GM23338 (cell line): Measurements from ENCODE around the gene TMEM163. TPM values are rescaled to one million over a fixed set of nuclear protein-coding genes. Genes with fewer than 3 reads are reported as not detected.

Source experiments
- ATAC-seq: fragments of 200-7000 bp; cut with Tn5 transposase; 3 replicates; pipeline ENCODE4 v1.9.1; 2020
- DNase-seq: peaks from one replicate; pipeline ENCODE4 v3.0.0-alpha.2; 2015; ENCODE audit warnings: low spot score
- H2AFZ ChIP-seq: fragments of 200-600 bp; sonication (generic); 2 replicates; pipeline ENCODE4 v1.8.0; 2016; ENCODE audit warnings: antibody characterized with exemption, mild to moderate bottlenecking, moderate library complexity
- H3F3A ChIP-seq: fragments of 200-600 bp; sonication (generic); replicated peaks from 2 replicates; pipeline ENCODE4 v1.8.0; 2017; ENCODE audit warnings: antibody characterized with exemption, mixed run types, low read depth
- H3K27ac ChIP-seq: fragments of 200-600 bp; sonication (generic); 2 replicates; pipeline ENCODE4 v1.6.1; 2016; ENCODE audit warnings: low read depth
- H3K27me3 ChIP-seq: fragments of 200-600 bp; sonication (generic); 2 replicates; pipeline ENCODE4 v1.8.0; 2016; ENCODE audit warnings: mild to moderate bottlenecking, mixed run types, moderate library complexity; ENCODE audit not compliant: insufficient read depth
- H3K36me3 ChIP-seq: fragments of 200-600 bp; sonication (generic); 2 replicates; pipeline ENCODE4 v1.8.0; 2016; ENCODE audit warnings: mild to moderate bottlenecking; ENCODE audit not compliant: insufficient read depth
- H3K4me1 ChIP-seq: fragments of 200-600 bp; sonication (generic); 2 replicates; pipeline ENCODE4 v1.8.0; 2016; ENCODE audit warnings: mild to moderate bottlenecking, moderate library complexity; ENCODE audit not compliant: insufficient read depth
- H3K4me2 ChIP-seq: fragments of 200-600 bp; sonication (generic); 2 replicates; pipeline ENCODE4 v1.7.1; 2017; ENCODE audit warnings: mixed run types
- H3K4me3 ChIP-seq: fragments of 200-600 bp; sonication (generic); 2 replicates; pipeline ENCODE4 v1.6.1; 2016; ENCODE audit warnings: mixed run types
- H3K79me2 ChIP-seq: fragments of 200-600 bp; sonication (generic); replicated peaks from 2 replicates; pipeline ENCODE4 v1.8.0; 2017; ENCODE audit warnings: mild to moderate bottlenecking; ENCODE audit not compliant: insufficient read depth
- H3K9me2 ChIP-seq: fragments of 200-600 bp; sonication (generic); 2 replicates; pipeline ENCODE4 v1.8.0; 2017; ENCODE audit not compliant: insufficient read depth
- H4K20me1 ChIP-seq: fragments of 200-600 bp; sonication (generic); replicated peaks from 2 replicates; pipeline ENCODE4 v1.8.0; 2017; ENCODE audit warnings: mild to moderate bottlenecking; ENCODE audit not compliant: insufficient read depth
- H3K27ac Mint-ChIP-seq: 2 replicates; pipeline ENCODE4 v1.8.0; 2020; ENCODE audit warnings: inconsistent platforms, mild to moderate bottlenecking, moderate library complexity, mixed read lengths
- H3K27me3 Mint-ChIP-seq: 3 replicates; pipeline ENCODE4 v1.8.0; 2022; ENCODE audit warnings: low read depth, mild to moderate bottlenecking, moderate library complexity, mixed read lengths, inconsistent platforms; ENCODE audit not compliant: insufficient read depth, poor library complexity
- H3K36me3 Mint-ChIP-seq: 3 replicates; pipeline ENCODE4 v1.8.0; 2021; ENCODE audit warnings: low read depth, mild to moderate bottlenecking, inconsistent platforms, moderate library complexity, mixed read lengths
- H3K4me1 Mint-ChIP-seq: 3 replicates; pipeline ENCODE4 v1.8.0; 2020; ENCODE audit warnings: mild to moderate bottlenecking, inconsistent platforms, mixed read lengths
- H3K4me3 Mint-ChIP-seq: 3 replicates; pipeline ENCODE4 v1.8.0; 2021; ENCODE audit warnings: moderate library complexity, mild to moderate bottlenecking, inconsistent platforms, mixed read lengths
- H3K9me3 Mint-ChIP-seq: 3 replicates; pipeline ENCODE4 v1.8.0; 2020; ENCODE audit warnings: moderate library complexity, mild to moderate bottlenecking, inconsistent platforms, mixed read lengths
- EZH2 ChIP-seq: fragments of 200-600 bp; sonication (generic); IDR thresholded peaks from one replicate; pipeline ENCODE4 v1.8.0; 2017; ENCODE audit warnings: antibody characterized with exemption, mild to moderate bottlenecking, low read depth; ENCODE audit not compliant: unreplicated experiment
- EZH2phosphoT487 ChIP-seq: fragments of 200-600 bp; sonication (generic); IDR thresholded peaks from one replicate; pipeline ENCODE4 v1.8.1; 2018; ENCODE audit warnings: antibody characterized with exemption; ENCODE audit not compliant: unreplicated experiment
- ZNF114 ChIP-seq: fragments of 250-450 bp; sonication (Bioruptor Pico); IDR thresholded peaks from 2 replicates; pipeline ENCODE4 v1.5.0; 2020; ENCODE audit warnings: mild to moderate bottlenecking, moderate library complexity
- ZNF462 ChIP-seq: fragments of 250-450 bp; sonication (Bioruptor Pico); IDR thresholded peaks from 2 replicates; pipeline ENCODE4 v1.5.0; 2020; ENCODE audit warnings: mild to moderate bottlenecking, moderate library complexity
- polyA plus RNA-seq: library from polyadenylated mRNA; unstranded; fragments of >200 nt; fragmentation: Nextera tagmentation; extraction: Ambion mirVana; gene quantifications from 2 replicates; pipeline ENCODE4 v1.2.1, GENCODE V29; 2016
- total RNA-seq: library from RNA; depleted of rRNA; stranded (reverse); fragments of >200 nt; shearing (Covaris generic); gene quantifications from 2 replicates; pipeline ENCODE4 v1.2.3, GENCODE V29; 2014

The TMEM163 gene
- total and polyA plus RNA-seq, 2 experiments from 2014 or later, result 1.1 to 1.8 TPM

- TF ChIP-seq ZNF462 (CRISPR knock-in tag), result no peak
These were observed 52.9 kb downstream of the TMEM163 start (continued) for GRCh38 chr2:134665727-134666506.

- Histone ChIP-seq H3K9me2 (no peaks in the 10 kb centered on the region), H2AFZ (no peak overlapping the region), H3K79me2 (no peaks in the 10 kb centered on the region), H3K4me2 (no peak overlapping the region), H4K20me1 (no peaks in the 10 kb centered on the region), H3K27ac (no peak overlapping the region), H3K27me3 (no peaks in the 10 kb centered on the region), H3K4me1 (no peaks in the 10 kb centered on the region), H3K36me3 (no peaks in the 10 kb centered on the region), H3F3A (no peaks in the 10 kb centered on the region), H3K4me3 (no peak overlapping the region)
- H3K4me1 Mint-ChIP-seq, result no peaks in the 10 kb centered on the region
- ATAC-seq (no peak), DNase-seq (no peak)
- H3K9me3 Mint-ChIP-seq, result no peaks in the 10 kb centered on the region
- H3K4me3 Mint-ChIP-seq, result no peak overlapping the region
- peaks cover 7% of the 10 kb centered on the region for H3K27me3 Mint-ChIP-seq
- no peak overlapping the region for H3K27ac Mint-ChIP-seq
- H3K36me3 Mint-ChIP-seq, result no peaks in the 10 kb centered on the region
- no peak for TF ChIP-seq ZNF462 (CRISPR knock-in tag)
- TF ChIP-seq ZNF114 (CRISPR knock-in tag), result no peak
- TF ChIP-seq EZH2phosphoT487, result no peak
- no peak for TF ChIP-seq EZH2
These were observed 55.0 kb downstream of the TMEM163 start for GRCh38 chr2:134663451-134664450.
